ENCODE results near the gene DLG4.
"Not testable (repeated sequence)": the region's sequence is repeated elsewhere in the genome, so short reads cannot be mapped to it uniquely, and the experiment has no call there.

Gene DLG4

GRCh38 chr17:7179317-7180254, 40.0 kb downstream of the DLG4 start, which contains the start of gene ASGR1:
TSS of gene ASGR1 (minus strand) at chr17:7179370. CDS start at chr17:7178563, 807 bp downstream.
- no peak for DNase-seq

- no peak for DNase-seq
Observed at GRCh38 chr17:7178973-7179316, 40.7 kb downstream of the DLG4 start.

- no peak for DNase-seq
Observed at GRCh38 chr17:7177954-7178477, 41.6 kb downstream of the DLG4 start.

- DNase-seq, result peak; percentile 58
Observed at GRCh38 chr17:7177191-7177953, 42.3 kb downstream of the DLG4 start.

GRCh38 chr17:7176841-7177190, 42.8 kb downstream of the DLG4 start:
- DNase-seq, result no peak

GRCh38 chr17:7176107-7176840, 43.4 kb downstream of the DLG4 start:
- no peak for DNase-seq

- no peak for DNase-seq
Observed at GRCh38 chr17:7175330-7175733, 44.3 kb downstream of the DLG4 start.

- no peak for DNase-seq
Observed at GRCh38 chr17:7174603-7175326, 44.9 kb downstream of the DLG4 start.

- peak; percentile 29 for DNase-seq
Observed at GRCh38 chr17:7173687-7174602, 45.7 kb downstream of the DLG4 start.

GRCh38 chr17:7172522-7173191, 47.0 kb downstream of the DLG4 start:
- not testable (repeated sequence) for DNase-seq

- DNase-seq, result not testable (repeated sequence)
Observed at GRCh38 chr17:7169565-7169908, 50.1 kb downstream of the DLG4 start.

GRCh38 chr17:7168841-7169564, 50.6 kb downstream of the DLG4 start:
- not testable (repeated sequence) for DNase-seq

- DNase-seq, result no peak
Observed at GRCh38 chr17:7167832-7168231, 51.8 kb downstream of the DLG4 start.

GRCh38 chr17:7166873-7167272, 52.8 kb downstream of the DLG4 start:
- no peak for DNase-seq

- DNase-seq, result not testable (repeated sequence)
Observed at GRCh38 chr17:7159571-7159970, 60.1 kb downstream of the DLG4 start.

- DNase-seq, result not testable (repeated sequence)
Observed at GRCh38 chr17:7158424-7158823, 61.2 kb downstream of the DLG4 start.

- no peak for DNase-seq
Observed at GRCh38 chr17:7156342-7156940, 63.2 kb downstream of the DLG4 start.

GRCh38 chr17:7147772-7148171, 71.9 kb downstream of the DLG4 start:
- peak; percentile 16 for DNase-seq

- no peak for DNase-seq
Observed at GRCh38 chr17:7146115-7146514, 73.5 kb downstream of the DLG4 start.

GRCh38 chr17:7144213-7144612, 75.4 kb downstream of the DLG4 start:
- DNase-seq, result no peak
